Choroid plexus epithelial cell (primary cell): ENCODE results near the gene STAG1.
"Not testable (repeated sequence)": the region's sequence is repeated elsewhere in the genome, so short reads cannot be mapped to it uniquely, and the experiment has no call there.

Experiments used
- DNase-seq: peaks from one replicate; pipeline ENCODE4 v3.0.0-alpha.2; 2010; ENCODE audit warnings: low read depth
- H3K4me3 ChIP-seq: 2 replicates; pipeline ENCODE4 v1.5.1; 2011; ENCODE audit warnings: low read depth, mild to moderate bottlenecking, control low read depth, low read length, moderate library complexity
- CTCF ChIP-seq: conservative IDR thresholded peaks from 2 replicates; pipeline ENCODE4 v1.5.1; 2011; ENCODE audit warnings: low read depth, mild to moderate bottlenecking, control low read depth, inconsistent platforms, low read length, moderate library complexity

Gene STAG1

GRCh38 chr3:136753326-136753939, 1.3 kb upstream of the STAG1 start:
- DNase-seq: peak; percentile 10
- peak overlapping the region; percentile 73 for H3K4me3 ChIP-seq
- no peak for TF ChIP-seq CTCF

- H3K4me3 ChIP-seq: peak overlapping the region; percentile 73
- DNase-seq: peak; percentile 99
- TF ChIP-seq CTCF: peak; percentile 56
Observed at GRCh38 chr3:136752422-136753325, 496 bp upstream of the STAG1 start.

DNA sequence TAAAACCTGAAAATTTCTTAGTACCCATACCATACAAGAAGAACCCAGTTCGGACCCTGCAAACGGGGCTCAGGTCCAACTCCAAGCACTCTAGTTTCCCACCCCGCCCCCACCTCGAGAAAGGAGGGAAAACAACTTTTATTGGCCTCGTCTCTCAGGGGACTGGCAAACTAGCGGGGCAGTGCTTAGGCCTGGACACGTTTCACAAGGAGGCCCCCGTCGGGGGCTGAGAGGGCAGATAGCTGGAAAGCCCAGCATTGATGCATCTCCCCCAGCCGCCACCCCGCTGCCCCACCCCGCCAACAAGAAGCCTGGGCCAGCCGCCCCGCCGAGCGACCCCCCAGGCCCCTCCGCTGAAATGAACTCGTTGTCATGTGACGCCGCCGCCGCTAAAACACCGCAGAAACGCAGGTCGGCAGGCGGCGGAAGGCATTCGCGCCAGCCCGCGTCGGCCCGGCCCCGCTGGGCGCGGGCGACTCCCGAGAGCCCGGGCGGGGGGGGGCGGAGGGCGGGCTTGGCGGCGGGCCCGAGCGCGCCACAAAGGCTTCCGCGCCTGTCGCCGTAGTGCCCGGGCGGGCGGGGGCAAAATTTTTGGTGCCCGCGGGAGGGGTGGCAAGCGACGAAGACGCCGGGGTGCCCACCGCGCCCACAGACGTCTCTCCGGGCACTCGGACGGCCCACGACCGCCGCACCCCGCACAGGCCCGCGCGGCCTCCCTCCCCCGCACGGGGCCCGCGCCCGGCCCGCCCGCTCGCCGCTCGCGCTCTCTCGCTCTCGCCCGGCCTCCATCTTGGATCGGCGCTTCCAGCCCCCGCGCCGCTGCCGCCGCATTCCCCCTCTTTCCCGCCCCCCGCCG, 634 bp downstream of the STAG1 start:
- no peak for TF ChIP-seq CTCF
- peak overlapping the region; percentile 73 for H3K4me3 ChIP-seq
- DNase-seq: peak; percentile 82

DNA sequence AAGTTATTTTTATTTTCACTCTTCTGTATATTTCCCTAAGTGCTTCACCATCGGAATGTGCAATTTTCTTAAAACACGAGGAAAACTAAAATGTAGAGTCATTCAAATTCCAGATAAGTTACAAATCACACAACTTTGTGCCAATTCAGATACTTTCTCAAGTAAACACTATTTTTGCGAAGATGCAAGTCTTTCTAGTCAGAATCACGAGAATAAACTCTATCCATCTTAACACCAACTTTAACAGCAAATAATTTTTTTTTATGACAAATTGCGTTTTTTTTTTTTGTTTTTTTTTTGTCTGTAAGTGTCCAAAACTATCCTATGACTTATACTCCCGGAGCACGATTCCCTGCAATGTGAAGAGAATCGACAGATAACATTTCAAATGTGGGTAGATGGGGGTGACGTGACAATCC, 1.3 kb downstream of the STAG1 start:
- peak; percentile 77 for DNase-seq
- no peak for TF ChIP-seq CTCF
- H3K4me3 ChIP-seq: peak overlapping the region; percentile 73

DNA sequence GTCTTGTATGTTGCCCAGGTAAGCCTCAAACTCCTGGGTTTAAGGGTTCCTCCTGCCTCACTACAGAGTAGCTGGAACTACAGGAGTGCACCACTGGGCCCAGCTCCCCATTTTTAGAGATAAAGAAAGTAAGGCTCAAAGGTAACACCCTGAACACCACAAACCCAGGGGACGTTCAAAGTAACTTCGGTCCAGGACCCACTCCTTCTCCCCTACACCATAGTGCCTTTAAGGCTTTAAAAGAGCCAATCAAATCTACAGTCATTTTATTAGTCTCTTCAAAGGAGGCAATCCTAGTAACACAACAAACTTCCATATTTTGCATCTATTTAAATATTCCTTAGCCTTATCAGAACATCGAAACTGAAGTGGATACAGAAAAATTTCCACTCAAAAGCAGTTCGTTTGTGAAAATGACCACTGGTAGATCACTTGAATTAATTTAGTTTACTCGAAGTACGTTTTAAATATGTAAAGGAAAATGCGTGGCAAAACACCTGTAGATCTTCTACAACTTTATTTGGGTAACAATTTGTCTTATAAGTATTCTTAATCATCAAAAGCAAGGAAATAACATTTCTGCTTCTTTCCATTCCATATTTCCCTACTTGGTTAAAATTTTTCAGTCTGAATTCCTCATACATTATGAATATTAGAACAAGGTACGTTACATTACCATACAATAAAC, 1.8 kb downstream of the STAG1 start:
- H3K4me3 ChIP-seq: peak overlapping the region; percentile 73
- TF ChIP-seq CTCF: no peak
- peak; percentile 19 for DNase-seq

DNA sequence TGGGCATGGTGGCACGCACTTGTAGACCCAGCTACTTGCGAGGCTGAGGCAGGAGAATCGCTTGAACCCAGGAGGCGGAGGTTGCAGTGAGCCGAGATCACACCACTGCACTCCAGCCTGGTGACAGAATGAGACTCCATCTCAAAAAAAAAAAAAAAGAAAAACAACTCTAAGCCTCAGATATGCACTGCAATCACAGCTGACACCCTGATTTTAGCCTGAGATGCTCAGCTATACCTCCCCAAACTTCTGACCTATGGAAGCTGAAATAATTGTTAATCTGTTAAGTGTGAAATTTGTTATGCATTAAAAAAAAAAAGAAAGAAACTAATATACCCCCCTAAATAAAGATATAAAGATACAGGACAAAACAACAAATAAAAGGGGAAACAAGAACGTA, 2.6 kb downstream of the STAG1 start:
- not testable (repeated sequence) for H3K4me3 ChIP-seq, DNase-seq

GRCh38 chr3:136749091-136749490, 3.1 kb downstream of the STAG1 start:
- TF ChIP-seq CTCF: no peak
- no peak for DNase-seq
- no peak overlapping the region for H3K4me3 ChIP-seq
